Stimulated activated CD8-positive, alpha-beta memory T cell treated with anti-CD3 and anti-CD28 coated beads, Interleukin-4, amount 100 ng/mL, for 1 hour (primary cell): ENCODE measurements around the gene TADA1.
A peak's percentile ranks its signal among the peaks of the same experiment; 100 is the strongest.
"Not testable (repeated sequence)": the region's sequence is repeated elsewhere in the genome, so short reads cannot be mapped to it uniquely, and the experiment has no call there.

Experiments used
- DNase-seq, 2 donors: peaks; one replicate each; pipeline ENCODE4 v3.0.0-alpha.2; 2020; ENCODE audit warnings: low read depth in 2 of 2, low spot score in 1 of 2

Gene TADA1

DNA sequence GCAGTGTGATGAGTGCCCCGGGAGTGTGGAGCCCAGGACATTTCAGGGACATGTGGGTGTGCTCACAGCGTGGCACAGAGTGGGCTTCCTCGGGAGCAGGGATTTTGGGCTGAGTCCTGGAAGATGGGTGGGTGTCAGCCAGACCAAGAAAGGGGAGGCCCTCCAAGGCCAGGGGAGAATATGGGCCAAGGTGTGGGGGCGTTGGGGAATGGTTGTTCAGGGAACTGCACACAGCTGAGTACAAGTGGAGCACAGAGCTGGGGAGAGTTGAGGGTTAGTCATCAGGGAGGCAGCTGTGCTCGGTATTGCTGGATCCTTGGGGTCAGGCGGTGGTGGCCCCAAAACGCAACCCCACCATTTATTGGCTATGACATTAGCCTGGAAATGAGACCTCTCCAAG is 31.3 kb downstream of the TADA1 start:
- DNase-seq = no peak

DNA sequence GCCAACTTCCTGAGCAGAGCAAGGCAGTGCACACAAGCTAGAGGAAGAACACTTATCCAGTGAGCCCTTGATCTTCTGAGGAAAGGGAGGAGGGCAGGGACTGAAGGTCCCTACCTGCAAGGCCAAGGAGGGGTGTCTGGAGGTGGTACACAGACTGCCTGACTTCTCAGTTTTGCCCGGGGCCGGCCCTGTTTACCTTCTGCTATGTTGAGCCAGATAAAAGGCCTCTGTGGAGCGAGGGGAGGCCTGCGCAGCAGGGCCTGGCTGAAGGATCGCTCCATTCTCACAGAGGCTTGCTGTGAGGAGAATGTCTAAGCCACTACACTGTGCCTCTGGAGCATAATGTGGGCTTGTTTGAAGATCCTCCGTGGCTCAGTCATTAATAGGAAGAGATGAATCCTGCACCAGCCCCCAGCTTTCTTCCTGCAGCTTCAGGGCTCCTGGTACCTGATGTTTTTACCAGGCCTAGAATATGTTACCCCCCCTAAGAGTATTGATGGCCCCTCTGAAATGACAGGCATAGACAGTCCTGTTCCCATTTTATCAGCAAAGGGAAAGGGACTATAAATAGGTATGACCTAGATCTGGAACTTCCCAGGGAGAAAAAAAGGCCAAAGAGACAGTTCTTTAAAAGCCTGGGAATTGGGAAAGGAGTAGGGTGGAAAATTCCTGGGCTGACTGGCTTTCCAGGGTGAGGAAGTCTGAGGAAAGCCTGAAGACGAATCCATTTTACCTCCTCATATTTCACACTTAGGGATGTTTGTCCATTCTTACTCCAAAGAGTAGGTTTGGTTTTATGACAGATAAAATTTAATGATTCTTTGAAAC is 32.1 kb downstream of the TADA1 start:
- no peak for DNase-seq

GRCh38 chr1:166843322-166843721 is 32.7 kb downstream of the TADA1 start:
- no peak for DNase-seq

GRCh38 chr1:166840309-166841274 is 35.5 kb downstream of the TADA1 start:
- DNase-seq = no peak

DNA sequence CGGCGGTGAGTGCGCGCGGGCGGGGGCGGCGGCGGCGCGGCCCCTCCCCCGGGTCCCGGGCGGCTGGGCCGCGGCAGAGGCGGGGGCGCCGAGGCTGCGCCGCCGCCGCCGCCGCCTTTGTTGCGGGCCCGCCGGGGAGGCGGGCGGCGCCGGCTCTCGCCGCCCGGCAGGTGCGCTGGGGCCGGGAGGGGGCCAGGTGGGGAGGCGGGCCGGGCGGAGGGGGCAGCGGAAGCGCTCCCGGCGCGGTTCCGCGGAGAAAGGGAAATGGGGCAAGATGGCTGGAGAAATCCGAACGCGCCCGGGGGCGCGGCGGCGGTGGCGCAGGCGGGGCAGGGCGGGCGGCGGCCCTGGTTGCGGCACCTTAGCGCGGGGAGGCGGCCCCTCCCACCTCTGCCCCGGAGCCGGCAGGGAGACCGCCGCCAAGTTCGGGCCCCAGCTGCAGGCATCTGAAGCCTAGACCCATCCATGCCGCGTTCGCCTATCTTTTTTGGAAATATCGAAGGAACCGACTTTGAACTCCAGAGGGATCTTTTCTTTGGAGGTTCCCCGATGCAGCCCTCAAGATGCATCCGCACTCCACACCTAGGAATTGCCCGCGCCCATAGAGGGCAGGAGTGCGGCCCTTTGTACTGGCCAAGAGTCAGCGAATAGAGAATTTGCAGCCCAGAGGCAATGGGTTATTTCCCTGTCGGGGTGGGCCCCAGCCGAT is 36.3 kb downstream of the TADA1 start:
- peak in 1 of 2 donors; percentile 30 for DNase-seq

GRCh38 chr1:166838766-166839599 is 37.1 kb downstream of the TADA1 start, which contains the start of gene POGK:
Gene POGK (plus strand): TSS chr1:166839475. CDS start chr1:166840957, 1,482 bp downstream.
- DNase-seq = peak; percentile 38 to 57

DNA sequence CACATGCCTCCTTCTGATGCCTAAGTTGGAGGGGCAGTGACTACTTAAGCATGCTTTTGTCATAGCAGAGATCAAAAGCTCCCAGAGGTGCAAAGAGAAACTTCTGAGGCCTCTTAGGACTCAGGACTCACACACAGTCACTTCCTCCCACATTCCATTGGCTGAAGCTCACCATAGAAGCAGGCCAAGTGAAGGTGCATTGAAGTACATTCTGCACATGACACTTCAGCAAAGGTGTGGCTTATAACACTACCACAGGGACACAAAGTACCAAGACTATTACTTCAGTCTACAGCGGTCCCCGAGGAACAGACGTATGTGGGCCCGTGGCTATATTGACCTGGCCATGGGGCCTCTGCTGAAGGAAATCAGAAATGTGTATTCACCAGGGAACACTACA is 39.3 kb downstream of the TADA1 start:
- DNase-seq = no peak

DNA sequence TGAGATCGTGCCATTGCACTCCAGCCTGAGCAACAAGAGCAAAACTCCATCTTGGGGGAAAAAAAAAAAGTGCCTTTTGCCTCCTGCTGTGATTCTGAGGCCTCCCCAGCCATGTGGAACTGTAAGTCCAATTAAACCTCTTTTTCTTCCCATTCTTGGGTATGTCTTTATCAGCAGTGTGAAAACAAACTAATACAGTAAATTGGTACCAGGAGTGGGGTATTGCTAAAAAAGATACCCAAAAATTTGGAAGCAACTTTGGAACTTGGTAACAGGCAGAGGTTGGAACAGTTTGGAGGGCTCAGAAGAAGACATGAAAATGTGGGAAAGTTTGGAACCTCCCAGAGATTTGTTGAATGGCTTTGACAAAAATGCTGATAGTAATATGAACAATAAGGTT is 46.3 kb downstream of the TADA1 start:
- not testable (repeated sequence) for DNase-seq

- DNase-seq = no peak
Measured at GRCh38 chr1:166827426-166827825, 48.6 kb downstream of the TADA1 start.

DNA sequence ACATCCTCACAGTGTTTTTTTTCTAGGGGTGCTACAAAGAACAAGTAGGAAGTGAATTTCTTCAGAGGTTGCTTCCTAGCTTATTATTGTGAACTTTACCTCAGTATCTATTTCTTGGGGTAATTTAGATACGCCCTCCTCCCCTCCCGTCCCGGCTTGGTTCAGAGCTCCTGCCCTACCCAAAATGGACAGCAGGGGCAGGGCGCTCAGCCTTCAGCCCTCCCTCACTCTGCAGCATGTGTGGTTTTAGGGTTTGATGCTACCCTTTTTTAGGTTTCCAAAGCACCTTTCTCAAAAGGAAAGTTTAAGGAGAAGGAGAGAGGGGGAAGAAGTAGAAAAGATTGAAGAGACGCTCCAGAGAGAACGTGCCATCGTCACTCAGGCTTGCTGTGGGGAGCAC is 53.7 kb downstream of the TADA1 start:
- no peak for DNase-seq

GRCh38 chr1:166819974-166820373 is 56.1 kb downstream of the TADA1 start:
- DNase-seq = no peak

GRCh38 chr1:166814611-166815010 is 61.5 kb downstream of the TADA1 start:
- DNase-seq = no peak

GRCh38 chr1:166813508-166814223 is 62.4 kb downstream of the TADA1 start:
- DNase-seq = no peak

DNA sequence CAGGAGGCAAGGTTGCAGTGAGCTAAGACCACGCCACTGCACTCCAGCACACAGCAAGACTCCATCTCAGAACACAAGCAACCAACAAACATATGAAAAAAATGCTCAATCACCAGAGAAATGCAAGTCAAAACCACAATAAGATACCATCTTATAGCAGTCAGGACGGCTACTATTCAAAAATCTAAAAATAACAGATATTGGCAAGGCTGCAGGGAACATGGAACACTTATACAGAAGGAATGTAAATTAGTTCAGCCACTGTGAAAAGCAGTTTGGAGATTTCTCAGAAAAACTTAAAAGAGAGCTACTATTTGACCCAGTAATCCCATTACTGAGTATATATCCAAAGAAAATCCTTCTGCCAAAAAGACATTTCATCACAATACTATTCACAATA is 64.4 kb downstream of the TADA1 start:
- no peak for DNase-seq

- DNase-seq = no peak
Measured at GRCh38 chr1:166808952-166809351, 67.1 kb downstream of the TADA1 start.
